PC-9 (cell line): Measurements from ENCODE around the gene ELMO1. TPM values are rescaled to one million over a fixed set of nuclear protein-coding genes. Genes with fewer than 3 reads are reported as not detected.

Experiments used
- BruUV-seq: library from RNA; stranded (reverse); fragments of 400-500 nt; replicated peaks from 2 replicates; lab custom pipeline; 2021; lab: Mats Ljungman, UMichigan
- CTCF ChIA-PET: fragments of 300-600 bp; sonication (Branson Sonifier 250); formaldehyde crosslinking; loops from one replicate; lab custom pipeline; 2022; ENCODE audit warnings: antibody characterized with exemption; lab: Charles Lee
- POLR2A ChIA-PET: fragments of 300-600 bp; sonication (Branson Sonifier 250); formaldehyde crosslinking; loops from one replicate; lab custom pipeline; 2022; ENCODE audit warnings: antibody characterized with exemption; ENCODE audit not compliant: unreplicated experiment; lab: Charles Lee
- DNase-seq, 2 experiments: peaks; one replicate each; pipeline versions ENCODE4 v3.0.0 to v3.0.0-alpha.2; 2015 to 2022; ENCODE audit warnings: mixed read lengths in 1 of 2
- H2AFZ ChIP-seq: fragments of 200-600 bp; sonication (generic); 2 replicates; pipeline ENCODE4 v1.8.1; 2017; ENCODE audit warnings: antibody characterized with exemption
- H3F3A ChIP-seq: fragments of 200-600 bp; sonication (generic); 2 replicates; pipeline ENCODE4 v1.8.1; 2017; ENCODE audit warnings: antibody characterized with exemption, mild to moderate bottlenecking, low read depth; ENCODE audit not compliant: insufficient read depth
- H3K27ac ChIP-seq: fragments of 200-600 bp; sonication (generic); 2 replicates; pipeline ENCODE4 v1.6.1; 2016; ENCODE audit warnings: mixed run types
- H3K27me3 ChIP-seq: fragments of 200-600 bp; sonication (generic); 2 replicates; pipeline ENCODE4 v1.6.1; 2016; ENCODE audit warnings: low read depth, mixed run types; ENCODE audit not compliant: insufficient read depth
- H3K36me3 ChIP-seq: fragments of 200-600 bp; sonication (generic); 2 replicates; pipeline ENCODE4 v1.6.1; 2016; ENCODE audit warnings: low read depth, mixed run types
- H3K4me1 ChIP-seq: fragments of 200-600 bp; sonication (generic); replicated peaks from 2 replicates; pipeline ENCODE4 v1.6.1; 2016; ENCODE audit warnings: mixed run types; ENCODE audit not compliant: insufficient read depth
- H3K4me2 ChIP-seq: fragments of 200-600 bp; sonication (generic); 2 replicates; pipeline ENCODE4 v1.6.1; 2017; ENCODE audit warnings: mixed run types
- H3K4me3 ChIP-seq: fragments of 200-600 bp; sonication (generic); 2 replicates; pipeline ENCODE4 v1.6.1; 2016; ENCODE audit warnings: mixed run types
- H3K79me2 ChIP-seq: fragments of 200-600 bp; sonication (generic); 2 replicates; pipeline ENCODE4 v1.6.1; 2017; ENCODE audit warnings: low read depth, mixed run types
- H3K9me2 ChIP-seq: fragments of 200-600 bp; sonication (generic); 2 replicates; pipeline ENCODE4 v1.8.1; 2017; ENCODE audit warnings: mild to moderate bottlenecking; ENCODE audit not compliant: insufficient read depth
- H3K9me3 ChIP-seq: fragments of 200-600 bp; sonication (generic); 2 replicates; pipeline ENCODE4 v1.8.1; 2016; ENCODE audit warnings: low read depth; ENCODE audit not compliant: insufficient read depth
- H4K20me1 ChIP-seq: fragments of 200-600 bp; sonication (generic); 2 replicates; pipeline ENCODE4 v1.8.1; 2017; ENCODE audit not compliant: insufficient read depth
- EZH2 ChIP-seq: fragments of 200-600 bp; sonication (generic); IDR thresholded peaks from 2 replicates; pipeline ENCODE4 v1.8.0; 2017; ENCODE audit warnings: antibody characterized with exemption, low read depth
- intact Hi-C: fragments of 100-400 bp; cut with micrococcal nuclease; formaldehyde crosslinking; loops from one replicate; pipeline ENCODE4 v1.10.0; 2022; ENCODE audit not compliant: unreplicated experiment
- total RNA-seq: library from RNA; stranded (reverse); gene quantifications from 2 replicates; pipeline ENCODE4 v1.2.3, GENCODE V29; 2021
- TF ChIP-seq, protein P1 (sequence below): fragments of 200-600 bp; sonication (generic); conservative IDR thresholded peaks from 2 replicates; pipeline ENCODE4 v1.6.1; 2017; ENCODE audit warnings: mixed run types, antibody characterized with exemption, mild to moderate bottlenecking, moderate library complexity

Gene ELMO1
- total RNA-seq, 1 experiment from 2014 or later: 4.8 TPM

DNA sequence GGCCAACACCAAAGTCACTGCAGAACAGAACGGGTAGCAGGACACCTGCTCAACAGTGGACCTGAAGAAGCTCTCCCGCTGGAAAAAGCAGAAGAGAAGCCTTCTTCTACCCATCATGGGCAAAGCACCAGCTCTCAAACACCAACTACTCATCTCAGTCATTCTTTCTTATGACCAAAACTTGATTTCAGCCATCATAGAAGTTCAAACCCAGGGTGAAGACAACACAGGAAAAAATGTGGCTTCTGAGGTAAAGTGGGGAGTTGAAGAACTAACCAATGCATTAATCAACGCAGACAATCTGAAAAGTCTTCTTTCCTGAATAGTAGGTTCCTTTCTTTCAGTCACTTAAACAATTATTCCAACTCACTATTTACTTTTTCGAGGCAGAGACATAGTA is 83.3 kb downstream of the ELMO1 start:
- peaks cover 23% of the 10 kb centered on the region for H3K27me3 ChIP-seq
- BruUV-seq: no TSS peak
- H3F3A ChIP-seq: no peaks in the 10 kb centered on the region
- no peak for TF ChIP-seq EZH2
- TF ChIP-seq, protein P1, sequence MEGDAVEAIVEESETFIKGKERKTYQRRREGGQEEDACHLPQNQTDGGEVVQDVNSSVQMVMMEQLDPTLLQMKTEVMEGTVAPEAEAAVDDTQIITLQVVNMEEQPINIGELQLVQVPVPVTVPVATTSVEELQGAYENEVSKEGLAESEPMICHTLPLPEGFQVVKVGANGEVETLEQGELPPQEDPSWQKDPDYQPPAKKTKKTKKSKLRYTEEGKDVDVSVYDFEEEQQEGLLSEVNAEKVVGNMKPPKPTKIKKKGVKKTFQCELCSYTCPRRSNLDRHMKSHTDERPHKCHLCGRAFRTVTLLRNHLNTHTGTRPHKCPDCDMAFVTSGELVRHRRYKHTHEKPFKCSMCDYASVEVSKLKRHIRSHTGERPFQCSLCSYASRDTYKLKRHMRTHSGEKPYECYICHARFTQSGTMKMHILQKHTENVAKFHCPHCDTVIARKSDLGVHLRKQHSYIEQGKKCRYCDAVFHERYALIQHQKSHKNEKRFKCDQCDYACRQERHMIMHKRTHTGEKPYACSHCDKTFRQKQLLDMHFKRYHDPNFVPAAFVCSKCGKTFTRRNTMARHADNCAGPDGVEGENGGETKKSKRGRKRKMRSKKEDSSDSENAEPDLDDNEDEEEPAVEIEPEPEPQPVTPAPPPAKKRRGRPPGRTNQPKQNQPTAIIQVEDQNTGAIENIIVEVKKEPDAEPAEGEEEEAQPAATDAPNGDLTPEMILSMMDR: no peak
- H2AFZ ChIP-seq: no peak overlapping the region
- no peaks in the 10 kb centered on the region for H3K9me2 ChIP-seq
- H3K4me3 ChIP-seq: no peak overlapping the region
- ChIA-PET POLR2A (no interaction called here), CTCF (no interaction called here)
- H3K4me1 ChIP-seq: no peaks in the 10 kb centered on the region
- DNase-seq: no peak
- H3K27ac ChIP-seq: no peak overlapping the region
- no peak overlapping the region for H3K4me2 ChIP-seq
- no peaks in the 10 kb centered on the region for H3K36me3 ChIP-seq
- H3K79me2 ChIP-seq: no peaks in the 10 kb centered on the region
- intact Hi-C loops: no loop called here
- H4K20me1 ChIP-seq: no peaks in the 10 kb centered on the region
- no peaks in the 10 kb centered on the region for H3K9me3 ChIP-seq

GRCh38 chr7:37364856-37365255 is 83.8 kb downstream of the ELMO1 start:
- intact Hi-C loops: no loop called here

GRCh38 chr7:37363536-37364491 is 84.8 kb downstream of the ELMO1 start:
- Histone ChIP-seq H3K4me2 (no peak overlapping the region), H2AFZ (no peak overlapping the region), H3K9me2 (no peaks in the 10 kb centered on the region), H3K27ac (no peak overlapping the region), H3K4me3 (no peak overlapping the region), H3K36me3 (no peaks in the 10 kb centered on the region), H3F3A (no peaks in the 10 kb centered on the region), H3K9me3 (no peaks in the 10 kb centered on the region), H3K27me3 (peaks cover 28% of the 10 kb centered on the region), H3K4me1 (no peaks in the 10 kb centered on the region), H4K20me1 (no peaks in the 10 kb centered on the region), H3K79me2 (no peaks in the 10 kb centered on the region)
- POLR2A ChIA-PET: no interaction called here
- BruUV-seq: no TSS peak
- no peak for TF ChIP-seq EZH2
- TF ChIP-seq, protein P1: no peak
- CTCF ChIA-PET: no interaction called here
- DNase-seq: no peak
- intact Hi-C loops: no loop called here

More at GRCh38 chr7:37364856-37365255, 83.8 kb downstream of the ELMO1 start:
- Histone ChIP-seq H3K79me2 (no peaks in the 10 kb centered on the region), H3K9me3 (no peaks in the 10 kb centered on the region), H3K36me3 (no peaks in the 10 kb centered on the region), H3K4me1 (no peaks in the 10 kb centered on the region), H3F3A (no peaks in the 10 kb centered on the region), H2AFZ (no peak overlapping the region), H3K9me2 (no peaks in the 10 kb centered on the region), H4K20me1 (no peaks in the 10 kb centered on the region), H3K27me3 (peaks cover 23% of the 10 kb centered on the region), H3K4me2 (no peak overlapping the region), H3K4me3 (no peak overlapping the region), H3K27ac (no peak overlapping the region)
- no peak for DNase-seq
- no peak for TF ChIP-seq EZH2
- TF ChIP-seq, protein P1: no peak
- ChIA-PET CTCF (no interaction called here), POLR2A (no interaction called here)
- no TSS peak for BruUV-seq
